HG03135 (cell line): ENCODE results near the gene KRT6B.
"Not testable (repeated sequence)": the region's sequence is repeated elsewhere in the genome, so short reads cannot be mapped to it uniquely, and the experiment has no call there.

ENCODE experiments used
- ATAC-seq: cut with Tn5 transposase; IDR thresholded peaks from one replicate; pipeline ENCODE4 v1.9.1; 2021; ENCODE audit warnings: mild to moderate bottlenecking, moderate library complexity; ENCODE audit not compliant: unreplicated experiment

The KRT6B gene

DNA sequence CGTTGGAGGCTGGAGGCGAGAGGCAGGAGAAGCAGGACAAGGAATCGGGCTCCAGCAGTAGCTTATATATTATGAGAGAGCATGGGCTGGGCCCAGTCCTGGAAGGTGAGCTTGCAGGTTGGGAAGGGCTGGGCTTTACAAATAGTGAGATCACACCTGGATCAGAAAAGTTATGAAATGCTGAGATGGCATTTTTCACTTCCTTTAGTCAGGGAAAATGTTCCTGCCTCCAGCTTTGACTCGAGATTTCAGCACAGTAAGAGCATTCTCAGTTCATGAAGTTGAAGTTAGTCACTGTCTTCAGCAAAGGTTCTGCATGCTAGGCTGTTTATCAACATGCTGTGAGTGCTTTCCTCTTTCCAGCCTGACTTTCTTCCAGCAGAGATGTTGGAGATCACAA lies 21.8 kb upstream of the KRT6B start, which contains the start of gene KRT6C:
KRT6C (minus strand) TSS at position 38 of the 400 bp plus-strand sequence. CDS start 68 bp downstream, outside the sequence.
- no peak for ATAC-seq

GRCh38 chr12:52469853-52470252 lies 17.9 kb upstream of the KRT6B start:
- ATAC-seq = no peak

DNA sequence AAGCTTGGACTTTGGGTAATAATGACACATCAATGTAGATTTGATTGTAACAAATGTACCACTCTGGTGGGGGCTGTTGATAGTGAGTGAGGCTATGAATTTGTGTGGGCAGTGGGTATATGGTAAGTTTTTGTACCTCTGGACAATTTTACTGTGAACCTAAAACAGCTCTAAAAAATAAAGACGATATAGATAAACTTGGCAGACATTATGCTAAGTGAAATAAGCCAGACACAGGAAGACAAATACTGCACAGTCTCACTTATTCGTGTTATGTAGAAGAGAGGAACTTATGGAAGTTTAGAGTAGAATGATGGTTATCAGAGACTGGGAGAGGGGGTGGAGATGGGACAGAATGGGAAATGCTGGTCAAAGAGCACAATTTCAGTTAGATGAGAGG lies 13.0 kb upstream of the KRT6B start:
- ATAC-seq = no peak

DNA sequence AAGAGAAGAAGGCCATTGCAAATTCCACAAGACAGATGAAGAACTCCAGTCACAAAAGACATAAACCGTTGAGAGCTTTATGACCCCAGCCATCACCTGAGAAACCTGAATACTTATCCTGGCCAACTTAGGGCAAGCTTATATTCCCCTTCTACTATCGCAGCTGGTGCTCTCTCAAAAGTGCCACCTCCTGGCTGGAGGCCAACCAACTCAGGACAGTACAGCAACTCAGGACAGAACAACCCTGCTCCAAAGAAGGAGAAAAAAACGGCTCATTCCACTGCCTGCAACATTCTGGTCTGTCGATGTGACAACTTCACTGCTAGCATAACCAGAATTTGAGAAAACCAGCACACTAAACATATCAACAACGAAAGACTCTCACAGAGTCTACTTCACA lies 9.7 kb upstream of the KRT6B start:
- no peak for ATAC-seq

- no peak for ATAC-seq
Observed at GRCh38 chr12:52458861-52459260, 6.9 kb upstream of the KRT6B start.

GRCh38 chr12:52455821-52456220 lies 3.9 kb upstream of the KRT6B start:
- no peak for ATAC-seq

- no peak for ATAC-seq
Observed at GRCh38 chr12:52454411-52455201, 2.7 kb upstream of the KRT6B start.

DNA sequence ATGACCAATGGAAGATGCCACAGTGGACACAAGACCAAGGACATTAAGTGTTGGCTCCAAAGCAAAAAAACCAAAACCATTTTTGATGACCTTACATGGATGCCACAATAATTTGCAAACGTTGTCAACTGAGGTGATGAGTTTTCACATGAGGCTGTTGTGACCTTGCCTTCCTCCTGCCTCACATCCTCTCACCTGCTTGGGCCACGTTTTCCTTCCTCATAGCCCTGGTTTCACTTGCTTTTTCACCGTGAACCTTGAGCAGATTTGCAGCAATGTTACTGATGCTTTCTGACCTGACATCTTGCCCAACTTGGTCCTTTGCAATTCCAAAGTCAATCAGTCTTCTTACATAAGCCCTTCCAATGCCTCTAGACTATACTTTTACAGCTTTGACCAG lies 3.7 kb downstream of the KRT6B start:
- no peak for ATAC-seq

DNA sequence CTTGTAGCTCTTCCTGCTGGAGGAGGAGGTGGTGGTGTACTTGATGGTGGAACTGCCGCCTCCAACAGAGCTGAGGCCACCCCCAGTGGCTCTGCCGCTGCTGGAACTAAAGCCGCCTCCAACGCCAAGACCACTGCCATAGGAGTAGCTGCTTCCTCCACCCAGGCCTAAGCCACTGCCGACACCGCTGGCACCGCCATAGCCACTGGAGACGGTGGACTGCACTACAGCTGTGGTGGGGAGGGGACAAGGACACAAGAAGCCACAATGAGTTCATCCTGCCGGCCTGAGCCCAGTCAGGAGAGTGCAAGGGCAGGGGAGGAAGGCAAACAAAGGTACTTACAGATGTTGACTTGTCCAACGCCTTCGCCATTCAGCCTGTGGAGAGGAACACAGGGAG lies 4.8 kb downstream of the KRT6B start:
- ATAC-seq = not testable (repeated sequence)

GRCh38 chr12:52446367-52447045 lies 5.4 kb downstream of the KRT6B start:
- ATAC-seq = no peak

DNA sequence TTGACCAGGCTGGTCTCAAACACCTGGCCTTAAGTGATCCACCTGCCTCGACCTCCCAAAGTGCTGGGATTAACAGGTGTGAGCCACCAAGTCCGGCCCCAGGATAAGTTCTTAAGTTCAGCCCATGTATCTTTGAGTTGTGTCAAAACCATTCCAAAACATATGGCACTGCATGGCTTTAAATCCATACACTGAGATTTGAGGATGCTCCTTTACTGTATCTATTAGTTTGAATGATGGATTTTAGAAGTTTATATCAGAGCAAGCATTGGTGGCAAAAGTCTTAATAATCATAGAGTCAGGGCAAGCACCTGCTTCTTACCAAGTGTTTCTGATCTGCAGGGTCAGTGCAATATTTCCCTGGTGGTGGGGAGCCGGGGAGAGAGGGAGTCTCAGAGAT lies 6.1 kb downstream of the KRT6B start:
- ATAC-seq = no peak

GRCh38 chr12:52444647-52445595 lies 7.0 kb downstream of the KRT6B start:
- ATAC-seq = no peak

DNA sequence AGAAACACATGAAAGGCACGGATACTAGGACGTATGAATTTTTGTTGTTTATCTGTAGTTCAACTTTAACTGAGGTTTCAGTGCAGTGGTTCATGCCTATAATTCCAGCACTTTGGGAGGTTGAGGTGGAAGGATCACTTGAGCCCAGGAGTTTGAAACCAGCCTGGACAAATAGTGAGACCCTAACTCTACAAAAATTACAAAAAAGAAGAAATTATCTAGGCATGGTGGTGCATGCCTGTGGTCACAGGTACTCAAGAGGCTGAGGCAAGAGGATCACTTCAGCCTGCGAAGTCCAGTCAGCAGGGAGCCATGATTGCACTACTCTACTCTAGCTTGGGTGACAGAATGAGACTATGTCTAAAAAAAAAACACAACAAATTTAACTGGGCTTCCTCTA lies 8.0 kb downstream of the KRT6B start:
- ATAC-seq = no peak

GRCh38 chr12:52442600-52443061 lies 9.3 kb downstream of the KRT6B start:
- no peak for ATAC-seq

DNA sequence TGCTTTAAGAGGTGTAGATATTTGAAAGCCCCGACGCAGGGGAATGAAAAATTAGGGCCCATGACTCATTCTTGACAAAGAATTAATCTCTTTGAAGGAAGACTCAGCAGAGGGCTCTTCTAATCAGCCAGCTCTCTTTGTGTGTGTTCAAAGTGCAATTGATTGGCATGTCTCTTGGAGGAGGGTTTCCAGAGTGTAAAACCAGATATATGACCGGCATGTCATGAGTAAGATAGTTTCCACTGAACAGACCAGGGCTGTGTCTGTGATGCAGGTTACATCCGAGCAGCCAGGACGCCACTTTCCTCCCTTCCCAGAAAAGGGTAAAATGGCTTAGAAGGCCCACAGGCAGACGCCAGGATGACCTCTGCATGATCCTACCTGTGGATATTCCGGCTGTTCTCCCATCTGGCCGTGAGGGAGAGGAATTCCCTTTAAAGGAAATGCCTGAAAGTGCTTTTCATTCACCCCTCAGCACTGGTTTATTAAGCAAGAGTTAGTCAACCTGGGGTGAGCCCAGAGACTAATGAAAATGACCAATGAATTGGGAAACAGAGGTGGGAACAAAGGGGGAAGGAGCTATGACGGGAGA lies 10.5 kb downstream of the KRT6B start:
- ATAC-seq = no peak

GRCh38 chr12:52440821-52441319 lies 11.1 kb downstream of the KRT6B start:
- no peak for ATAC-seq

DNA sequence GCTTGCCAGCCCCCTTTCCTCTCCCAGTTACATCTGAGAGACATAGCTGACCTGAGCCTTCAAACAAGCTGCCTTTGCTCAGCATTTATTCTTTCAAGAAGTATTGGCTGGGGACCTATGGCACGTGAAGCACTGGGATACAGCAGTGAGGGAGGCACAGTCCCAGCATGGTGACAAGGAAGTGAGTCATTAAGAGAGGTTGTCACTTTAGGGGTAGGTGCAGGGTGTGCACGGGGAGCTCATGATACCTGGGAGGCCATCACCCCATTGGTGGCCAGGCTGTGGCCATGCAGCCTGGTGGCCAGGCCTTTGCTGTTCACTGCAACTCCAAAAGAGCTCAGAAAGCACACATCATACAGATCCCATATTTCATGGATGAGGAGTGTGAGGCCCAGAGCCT lies 12.1 kb downstream of the KRT6B start:
- no peak for ATAC-seq

- ATAC-seq = no peak
Observed at GRCh38 chr12:52439420-52439819, 12.5 kb downstream of the KRT6B start.

- no peak for ATAC-seq
Observed at GRCh38 chr12:52438305-52439301, 13.3 kb downstream of the KRT6B start.
